ENCODE results near the gene KLF2. TPM values are rescaled to one million over a fixed set of nuclear protein-coding genes. Genes with fewer than 3 reads are reported as not detected.

The KLF2 gene
- total and polyA plus RNA-seq, 10 of the 15 experiments (the other 5 are each of a cell fraction or from before 2014, with no cell fraction given): 0.16 to 13.7 (median 1.0) TPM

DNA sequence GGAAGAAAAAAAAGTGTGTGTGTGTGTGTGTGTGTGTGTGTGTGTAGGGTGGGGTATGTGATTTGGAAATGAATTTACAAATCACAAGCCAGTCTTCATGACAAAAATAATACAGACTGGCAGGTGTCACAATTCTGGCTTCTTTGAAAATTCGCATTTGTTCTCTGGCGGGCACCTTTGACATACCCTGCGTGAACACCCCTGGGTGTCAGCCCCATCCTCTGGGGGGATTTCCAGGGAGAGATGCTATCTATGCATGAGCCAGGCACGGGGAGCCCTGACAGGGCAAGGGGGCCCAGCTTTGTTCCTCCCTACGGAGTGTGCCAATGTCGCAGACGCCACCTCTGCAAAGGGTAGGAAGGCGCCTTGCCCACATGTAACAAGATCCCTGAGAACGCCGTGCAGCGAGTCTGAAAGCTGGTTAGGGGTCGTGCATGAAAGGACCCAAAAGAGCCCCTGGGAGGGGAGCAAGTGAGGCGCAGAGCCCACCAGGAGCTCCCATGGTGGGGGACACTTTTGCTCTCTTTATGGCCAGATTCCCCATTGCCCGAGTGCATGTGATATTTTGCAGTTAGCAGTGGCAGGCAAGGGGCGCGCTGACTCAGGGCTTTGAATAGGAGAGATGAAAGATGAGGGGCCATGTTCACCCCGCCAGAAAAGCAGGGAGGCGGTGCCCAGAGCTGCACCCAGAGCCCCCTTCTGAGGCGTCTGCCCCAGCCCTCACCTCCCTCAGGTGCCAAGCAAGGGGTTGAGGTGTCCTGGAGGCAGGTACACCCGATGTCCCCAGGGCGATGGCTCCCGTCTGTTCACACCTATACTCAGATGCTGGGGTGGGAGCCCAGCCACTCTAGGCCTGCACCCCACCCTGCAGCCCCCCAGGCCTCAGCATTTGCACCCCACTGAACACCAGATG is 45.3 kb downstream of the KLF2 start:
- Histone ChIP-seq H3K79me2 (ENCODE audit: control insufficient read depth, insufficient read depth, low read length) (no peaks in the 10 kb centered on the region), H3K9ac (ENCODE audit: control insufficient read depth, insufficient read depth, low read length) (no peak overlapping the region), H3K4me2 (ENCODE audit: control insufficient read depth, insufficient read depth) (peak overlapping the region; percentile 1; the same call in 1 of the 2 replicates), H3K9me3 (replicated peaks; ENCODE audit: control insufficient read depth, insufficient read depth, low read length) (no peaks in the 10 kb centered on the region), H2AFZ (ENCODE audit: control insufficient read depth, low read depth, low read length) (no peak overlapping the region), H3K4me3 (no peak overlapping the region), H3K4me1 (ENCODE audit: control insufficient read depth, insufficient read depth, low read length) (peaks cover 76% of the 10 kb centered on the region), H3K27me3 (replicated peaks in 1 of 2; ENCODE audit: control insufficient read depth in 2 of 2, insufficient read depth in 2 of 2, low read length in 1 of 2) (no peaks in the 10 kb centered on the region), H3K27ac (ENCODE audit: control insufficient read depth, insufficient read depth) (no peak overlapping the region; the same call in 1 of the 2 replicates), H4K20me1 (ENCODE audit: control insufficient read depth, insufficient read depth) (no peaks in the 10 kb centered on the region), H3K36me3 (ENCODE audit: control insufficient read depth in 2 of 2, insufficient read depth in 2 of 2, low read length in 1 of 2) (peaks cover 3 to 14% of the 10 kb centered on the region in 2 experiments; a peak in 3 of 4 replicates)
- DNase-seq (ENCODE audit: low read depth, low spot score): no peak
- FAIRE-seq: no peak
- intact Hi-C loops (cut with micrococcal nuclease; ENCODE audit: unreplicated experiment) (no loop called here), in situ Hi-C loops (cut with MboI) (no loop called here)
- TF ChIP-seq ETV6 (conservative IDR thresholded peaks at IDR 0.05 in 1 of 2, IDR thresholded peaks at IDR 0.05 in 1 of 2; ENCODE audit: borderline replicate concordance in 1 of 2, low read depth in 1 of 2) (no peak), SPI1 (IDR thresholded peaks at IDR 0.05; ENCODE audit: borderline replicate concordance, insufficient read depth, low read depth, low read length) (no peak), SUZ12 (IDR thresholded peaks at IDR 0.05; ENCODE audit: unreplicated experiment) (no peak), LARP7 (IDR thresholded peaks at IDR 0.05) (no peak), SREBF2 (IDR thresholded peaks at IDR 0.05; ENCODE audit: low read length) (no peak), NFIC (IDR thresholded peaks at IDR 0.05; ENCODE audit: low read depth, low read length) (no peak), SREBF1 (IDR thresholded peaks at IDR 0.05; ENCODE audit: low read length) (no peak)
- TF ChIP-seq, protein P1, sequence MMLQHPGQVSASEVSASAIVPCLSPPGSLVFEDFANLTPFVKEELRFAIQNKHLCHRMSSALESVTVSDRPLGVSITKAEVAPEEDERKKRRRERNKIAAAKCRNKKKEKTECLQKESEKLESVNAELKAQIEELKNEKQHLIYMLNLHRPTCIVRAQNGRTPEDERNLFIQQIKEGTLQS (IDR thresholded peaks at IDR 0.05; ENCODE audit: borderline replicate concordance, extremely low read depth, low read depth, low read length): no peak
- no peak for ATAC-seq
- ChIA-PET SMC1A (ENCODE audit: uncharacterized antibody, unreplicated experiment) (interaction anchor here (0.8 to 4.1 kb wide), 3 partner anchors 13 to 41 kb away, joined by 5 to 30 read pairs (median 10); no protein-coding TSS in a partner anchor), RAD21 (ENCODE audit: unreplicated experiment) (interaction anchor here (1.3 to 4.4 kb wide), 2 partner anchors 13 to 27 kb away, joined by 7 to 26 read pairs; no protein-coding TSS in a partner anchor), CTCF (interaction anchor here (1.4 to 2.2 kb wide), 3 partner anchors 13 to 123 kb away, joined by 3 to 11 read pairs (median 6); no protein-coding TSS in a partner anchor), POLR2A (interaction anchor here (0.5 to 1.1 kb wide), 3 partner anchors 19 to 39 kb away, joined by 3 read pairs; no protein-coding TSS in a partner anchor)
- WGBS (ENCODE audit: insufficient coverage, insufficient replicate concordance, low lambda C conversion rate, missing lambda C conversion rate): 75% methylated on average over 22 of the region's 22 CpGs
- no TSS peak for BruUV-seq (replicated peaks)
